Smooth muscle cell (in vitro differentiated cells): ENCODE results near the gene MGAT5B. TPM values are rescaled to one million over a fixed set of nuclear protein-coding genes. Genes with fewer than 3 reads are reported as not detected.

Experiments
- DNase-seq: peaks from one replicate; lab custom pipeline; 2025; ENCODE audit not compliant: unreplicated experiment; lab: John Stamatoyannopoulos, UW
- H2AFZ ChIP-seq: fragments of 200-600 bp; sonication (generic); 2 replicates; pipeline ENCODE4 v1.6.0; 2016; ENCODE audit warnings: antibody characterized with exemption, low read depth, mild to moderate bottlenecking
- H3F3A ChIP-seq: fragments of 200-600 bp; sonication (generic); 2 replicates; pipeline ENCODE4 v1.6.0; 2017; ENCODE audit warnings: antibody characterized with exemption, low read depth
- H3K27ac ChIP-seq: fragments of 200-600 bp; sonication (generic); 2 replicates; pipeline ENCODE4 v1.5.1; 2016; ENCODE audit warnings: low read depth, mild to moderate bottlenecking
- H3K27me3 ChIP-seq: fragments of 200-600 bp; sonication (generic); 2 replicates; pipeline ENCODE4 v1.6.1; 2016; ENCODE audit warnings: low read depth, mild to moderate bottlenecking
- H3K36me3 ChIP-seq: fragments of 200-600 bp; sonication (generic); 2 replicates; pipeline ENCODE4 v1.5.1; 2016; ENCODE audit warnings: low read depth
- H3K4me1 ChIP-seq: fragments of 200-600 bp; sonication (generic); 2 replicates; pipeline ENCODE4 v1.5.1; 2016; ENCODE audit warnings: low read depth
- H3K4me2 ChIP-seq: fragments of 200-600 bp; sonication (generic); 2 replicates; pipeline ENCODE4 v1.6.0; 2016; ENCODE audit warnings: mild to moderate bottlenecking
- H3K4me3 ChIP-seq: fragments of 200-600 bp; sonication (generic); 2 replicates; pipeline ENCODE4 v1.5.1; 2016; ENCODE audit warnings: mild to moderate bottlenecking
- H3K79me2 ChIP-seq: fragments of 200-600 bp; sonication (generic); 2 replicates; pipeline ENCODE4 v1.6.0; 2016; ENCODE audit warnings: low read depth, mild to moderate bottlenecking
- H3K9ac ChIP-seq: fragments of 200-600 bp; sonication (generic); 2 replicates; pipeline ENCODE4 v1.6.0; 2016; ENCODE audit warnings: low read depth
- H3K9me3 ChIP-seq: fragments of 200-600 bp; sonication (generic); replicated peaks from 2 replicates; pipeline ENCODE4 v1.5.1; 2016; ENCODE audit warnings: low read depth
- H4K20me1 ChIP-seq: fragments of 200-600 bp; sonication (generic); 2 replicates; pipeline ENCODE4 v1.6.0; 2016; ENCODE audit warnings: low read depth
- WGBS: methylation state at CpG from one replicate; pipeline ENCODE4 v1.1.7; 2016; ENCODE audit warnings: low lambda C conversion rate; 5-methylcytosine and 5-hydroxymethylcytosine counted together
- polyA plus RNA-seq: library from polyadenylated mRNA; unstranded; fragments of >200 nt; fragmentation: Nextera tagmentation; extraction: Ambion mirVana; gene quantifications from 2 replicates; pipeline ENCODE4 v1.2.1, GENCODE V29; 2016
- total RNA-seq: library from RNA; depleted of rRNA; stranded (reverse); fragments of >200 nt; gene quantifications from 2 replicates; pipeline ENCODE4 v1.2.3, GENCODE V29; 2014
- TF ChIP-seq, protein P1 (sequence below): fragments of 200-600 bp; sonication (generic); IDR thresholded peaks from 2 replicates; pipeline ENCODE4 v1.5.1; 2017; ENCODE audit warnings: borderline replicate concordance, mild to moderate bottlenecking, antibody characterized with exemption; ENCODE audit not compliant: insufficient read depth, poor library complexity, severe bottlenecking

MGAT5B gene
- total and polyA plus RNA-seq, 2 experiments from 2014 or later: 0.78 to 7.6 TPM

DNA sequence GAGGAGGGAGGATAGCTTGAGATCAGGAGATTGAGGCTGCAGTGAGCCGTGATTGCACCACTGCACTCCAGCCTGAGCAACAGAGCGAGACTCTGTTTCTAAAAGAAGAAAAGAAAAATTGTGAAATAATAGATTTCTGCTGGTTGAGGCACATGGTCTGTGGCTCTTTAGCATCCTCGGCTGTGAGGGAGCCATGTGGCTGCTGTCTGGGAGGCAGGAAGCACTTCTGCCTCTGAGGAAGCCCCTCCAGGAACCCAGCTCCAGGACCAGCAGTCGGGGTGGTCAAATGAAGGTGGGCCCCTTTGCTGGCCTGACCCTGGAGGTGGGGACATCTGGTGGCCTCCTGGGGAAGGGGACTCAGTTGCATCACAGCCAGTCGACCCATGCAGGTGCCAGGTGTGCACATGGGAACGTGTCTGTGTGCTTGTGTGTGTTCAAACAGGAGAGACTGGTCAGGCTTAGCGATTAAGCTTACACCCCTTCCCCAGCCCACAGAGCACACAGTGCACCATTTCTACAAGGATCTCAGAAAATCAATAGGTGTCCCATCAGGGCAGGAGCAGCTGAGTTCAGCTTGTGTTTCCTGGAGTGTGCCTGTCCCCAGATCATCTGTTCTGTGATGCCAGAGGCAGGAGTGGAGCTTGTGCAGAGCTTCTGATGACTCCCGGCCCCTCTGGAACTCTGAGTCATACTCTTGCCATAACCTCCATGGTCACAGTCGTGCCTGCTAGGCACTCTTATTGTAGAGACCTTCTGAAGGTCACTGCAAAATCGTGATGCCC, 24.3 kb upstream of the MGAT5B start:
- H3K27ac ChIP-seq: no peak overlapping the region
- no peak overlapping the region for H3K4me3 ChIP-seq
- H3K4me1 ChIP-seq: peaks cover 14% of the 10 kb centered on the region
- no peak overlapping the region for H3K9ac ChIP-seq
- H3K79me2 ChIP-seq: no peaks in the 10 kb centered on the region
- H3K36me3 ChIP-seq: no peaks in the 10 kb centered on the region
- no peak overlapping the region for H2AFZ ChIP-seq
- TF ChIP-seq, protein P1, sequence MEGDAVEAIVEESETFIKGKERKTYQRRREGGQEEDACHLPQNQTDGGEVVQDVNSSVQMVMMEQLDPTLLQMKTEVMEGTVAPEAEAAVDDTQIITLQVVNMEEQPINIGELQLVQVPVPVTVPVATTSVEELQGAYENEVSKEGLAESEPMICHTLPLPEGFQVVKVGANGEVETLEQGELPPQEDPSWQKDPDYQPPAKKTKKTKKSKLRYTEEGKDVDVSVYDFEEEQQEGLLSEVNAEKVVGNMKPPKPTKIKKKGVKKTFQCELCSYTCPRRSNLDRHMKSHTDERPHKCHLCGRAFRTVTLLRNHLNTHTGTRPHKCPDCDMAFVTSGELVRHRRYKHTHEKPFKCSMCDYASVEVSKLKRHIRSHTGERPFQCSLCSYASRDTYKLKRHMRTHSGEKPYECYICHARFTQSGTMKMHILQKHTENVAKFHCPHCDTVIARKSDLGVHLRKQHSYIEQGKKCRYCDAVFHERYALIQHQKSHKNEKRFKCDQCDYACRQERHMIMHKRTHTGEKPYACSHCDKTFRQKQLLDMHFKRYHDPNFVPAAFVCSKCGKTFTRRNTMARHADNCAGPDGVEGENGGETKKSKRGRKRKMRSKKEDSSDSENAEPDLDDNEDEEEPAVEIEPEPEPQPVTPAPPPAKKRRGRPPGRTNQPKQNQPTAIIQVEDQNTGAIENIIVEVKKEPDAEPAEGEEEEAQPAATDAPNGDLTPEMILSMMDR: no peak
- no peak overlapping the region for H3K4me2 ChIP-seq
- no peaks in the 10 kb centered on the region for H4K20me1 ChIP-seq
- WGBS: 61% methylated on average over 10 of the region's 10 CpGs
- no peaks in the 10 kb centered on the region for H3K9me3 ChIP-seq
- DNase-seq: no peak
- peaks cover 32% of the 10 kb centered on the region for H3K27me3 ChIP-seq
- no peaks in the 10 kb centered on the region for H3F3A ChIP-seq

DNA sequence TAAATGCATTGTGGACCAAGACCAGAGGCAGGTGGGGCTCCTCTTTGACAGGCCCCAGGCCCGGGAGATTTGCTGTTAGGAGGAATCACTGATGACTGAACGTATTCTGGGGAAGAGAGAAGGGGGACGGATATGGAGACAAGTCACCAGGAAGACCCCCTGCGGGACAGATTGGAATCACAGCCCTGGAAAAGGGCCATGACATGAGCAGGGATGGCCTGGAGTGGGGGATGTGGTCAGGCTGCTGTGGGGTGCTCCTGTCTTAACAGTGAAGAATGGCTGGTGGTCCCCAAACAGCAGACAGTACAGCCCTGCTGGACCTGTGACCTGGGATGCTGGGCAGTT, 23.7 kb upstream of the MGAT5B start:
- Histone ChIP-seq H3K9ac (no peak overlapping the region), H3K27me3 (peaks cover 32% of the 10 kb centered on the region), H3K4me2 (no peak overlapping the region), H3K36me3 (no peaks in the 10 kb centered on the region), H4K20me1 (no peaks in the 10 kb centered on the region), H3K27ac (no peak overlapping the region), H3K79me2 (no peaks in the 10 kb centered on the region), H3K4me1 (peaks cover 12% of the 10 kb centered on the region), H2AFZ (no peak overlapping the region), H3K4me3 (no peak overlapping the region), H3F3A (no peaks in the 10 kb centered on the region), H3K9me3 (no peaks in the 10 kb centered on the region)
- DNase-seq: no peak
- TF ChIP-seq, protein P1: no peak
- 71% methylated on average over 4 of the region's 4 CpGs for WGBS

DNA sequence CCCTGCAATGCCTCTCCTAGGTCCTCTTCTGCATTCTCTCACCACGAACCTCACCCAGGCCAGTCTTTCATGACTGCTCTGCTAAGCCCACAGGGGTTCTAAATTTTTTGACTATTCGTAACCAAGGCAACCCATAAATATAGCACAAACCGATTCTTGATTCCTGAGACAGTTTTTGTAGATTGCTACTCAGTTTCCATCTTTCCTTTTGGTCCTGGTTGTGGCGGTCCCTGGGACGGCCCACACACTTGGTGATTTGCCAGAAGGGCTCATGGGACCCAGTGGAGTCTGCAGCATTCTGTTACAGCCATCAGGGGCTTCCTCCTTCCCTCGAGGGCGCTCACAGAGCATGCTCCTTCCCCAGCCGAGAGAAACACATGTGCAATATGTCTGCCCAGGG, 23.4 kb upstream of the MGAT5B start:
- Histone ChIP-seq H3K36me3 (no peaks in the 10 kb centered on the region), H2AFZ (no peak overlapping the region), H3K79me2 (no peaks in the 10 kb centered on the region), H3K4me2 (no peak overlapping the region), H3K4me3 (no peak overlapping the region), H3F3A (no peaks in the 10 kb centered on the region), H3K27me3 (peaks cover 31% of the 10 kb centered on the region), H3K9ac (no peak overlapping the region), H4K20me1 (no peaks in the 10 kb centered on the region), H3K4me1 (peaks cover 11% of the 10 kb centered on the region), H3K9me3 (no peaks in the 10 kb centered on the region), H3K27ac (no peak overlapping the region)
- 88% methylated on average over 8 of the region's 8 CpGs for WGBS
- no peak for DNase-seq
- TF ChIP-seq, protein P1: no peak

DNA sequence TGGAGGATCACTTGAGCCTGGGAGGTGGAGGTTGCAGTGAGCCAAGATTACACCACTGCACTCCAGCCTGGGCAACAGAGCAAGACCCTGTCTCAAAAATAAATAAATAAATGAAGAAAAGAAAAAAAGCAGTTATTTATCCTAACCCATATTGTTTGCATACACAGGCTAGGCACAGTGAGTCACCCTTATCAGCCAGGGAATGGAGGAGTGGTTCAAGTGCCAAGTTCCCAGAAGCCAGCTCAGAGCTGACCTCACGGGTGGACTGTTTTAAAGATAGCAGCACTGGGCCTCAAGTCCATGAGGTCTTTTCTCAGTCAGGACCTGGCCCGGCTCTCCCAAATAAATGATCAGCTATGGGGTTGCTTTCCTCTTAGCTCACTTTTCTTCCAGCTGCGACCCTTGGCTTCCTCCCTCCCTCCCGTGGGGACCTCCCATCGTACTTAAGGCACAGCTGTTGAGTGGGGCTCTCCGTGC, 22.6 kb upstream of the MGAT5B start:
- H3K4me3 ChIP-seq: no peak overlapping the region
- TF ChIP-seq, protein P1: no peak
- WGBS: 74% methylated on average over 6 of the region's 6 CpGs

More for the DNA sequence above, 22.6 kb upstream of the MGAT5B start:
- Histone ChIP-seq H3K9ac (no peak overlapping the region), H3K27me3 (peaks cover 24% of the 10 kb centered on the region), H4K20me1 (no peaks in the 10 kb centered on the region), H3K4me1 (peaks cover 11% of the 10 kb centered on the region), H3K79me2 (no peaks in the 10 kb centered on the region), H2AFZ (no peak overlapping the region), H3F3A (no peaks in the 10 kb centered on the region), H3K36me3 (no peaks in the 10 kb centered on the region), H3K4me2 (no peak overlapping the region), H3K27ac (no peak overlapping the region), H3K9me3 (no peaks in the 10 kb centered on the region)
- DNase-seq: no peak
